Measurements from ENCODE around the gene ELAVL4.

Gene ELAVL4

GRCh38 chr1:50106095-50106761, 2.5 kb upstream of the ELAVL4 start:
- Mint-ChIP-seq H3K4me3 (no peak overlapping the region), H3K27me3 (peaks cover 20% of the 10 kb centered on the region), H3K9me3 (no peaks in the 10 kb centered on the region), H3K36me3 (no peaks in the 10 kb centered on the region), H3K4me1 (no peaks in the 10 kb centered on the region), H3K27ac (no peak overlapping the region)
- DNase-seq, result no peak
- CTCF ChIA-PET, result no interaction called here

DNA sequence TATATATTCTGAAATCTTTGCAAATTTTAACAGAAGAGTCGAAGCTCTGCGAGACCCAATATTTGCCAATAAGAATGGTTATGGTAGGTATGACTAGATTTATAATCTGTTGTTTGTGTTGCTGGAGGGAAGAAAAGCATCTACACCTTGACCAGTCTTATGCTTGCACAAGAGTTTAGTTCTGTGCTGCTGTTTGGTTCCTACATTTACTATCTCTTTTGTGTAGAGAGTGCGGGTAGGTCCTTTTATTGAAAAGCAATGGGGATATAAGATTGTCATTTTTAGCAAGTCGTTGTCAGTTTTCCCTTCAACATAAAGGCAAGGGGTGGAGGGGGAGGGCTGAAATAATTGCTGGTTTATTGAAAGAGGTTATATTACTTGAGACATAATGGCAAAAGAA, 396 bp downstream of the ELAVL4 start:
- CTCF ChIA-PET, result no interaction called here
- DNase-seq, result no peak
- Mint-ChIP-seq H3K4me3 (no peak overlapping the region), H3K27me3 (peaks cover 23% of the 10 kb centered on the region), H3K4me1 (no peaks in the 10 kb centered on the region), H3K36me3 (no peaks in the 10 kb centered on the region), H3K9me3 (no peaks in the 10 kb centered on the region), H3K27ac (no peak overlapping the region)

GRCh38 chr1:50109647-50110075, 941 bp downstream of the ELAVL4 start:
- H3K4me1 Mint-ChIP-seq, result no peaks in the 10 kb centered on the region
- no peak overlapping the region for H3K27ac Mint-ChIP-seq
- H3K4me3 Mint-ChIP-seq, result no peak overlapping the region
- H3K9me3 Mint-ChIP-seq, result no peaks in the 10 kb centered on the region
- H3K27me3 Mint-ChIP-seq, result peaks cover 23% of the 10 kb centered on the region
- no peak for DNase-seq
- CTCF ChIA-PET, result no interaction called here
- H3K36me3 Mint-ChIP-seq, result no peaks in the 10 kb centered on the region

- no peak for DNase-seq
- no peaks in the 10 kb centered on the region for H3K36me3 Mint-ChIP-seq
- no peaks in the 10 kb centered on the region for H3K9me3 Mint-ChIP-seq
- no peaks in the 10 kb centered on the region for H3K4me1 Mint-ChIP-seq
- H3K4me3 Mint-ChIP-seq, result no peak overlapping the region
- CTCF ChIA-PET, result no interaction called here
- H3K27me3 Mint-ChIP-seq, result peaks cover 23% of the 10 kb centered on the region
- H3K27ac Mint-ChIP-seq, result no peak overlapping the region
Measured at GRCh38 chr1:50110151-50110550, 1.4 kb downstream of the ELAVL4 start.

DNA sequence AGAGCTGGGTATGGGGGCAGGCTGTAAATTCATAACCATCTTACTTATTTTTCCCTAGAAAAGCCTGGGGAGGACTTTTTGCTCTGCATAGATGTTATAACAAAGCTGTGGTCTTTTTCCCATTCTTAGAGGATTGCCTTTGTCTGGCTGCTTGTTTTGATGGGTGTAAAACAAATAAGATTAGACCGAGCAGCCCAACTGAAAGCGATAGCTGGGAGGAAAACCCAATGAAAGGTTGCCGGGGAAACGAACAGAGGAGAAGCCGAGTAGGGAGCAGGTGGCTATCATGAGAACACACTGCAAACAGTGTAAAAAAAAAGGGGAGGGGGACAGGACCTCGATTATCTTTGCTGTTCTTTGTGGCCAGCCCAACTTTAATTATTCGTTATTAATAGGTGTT, 1.9 kb downstream of the ELAVL4 start:
- Mint-ChIP-seq H3K27ac (no peak overlapping the region), H3K4me1 (no peaks in the 10 kb centered on the region), H3K27me3 (peaks cover 23% of the 10 kb centered on the region), H3K36me3 (no peaks in the 10 kb centered on the region), H3K9me3 (no peaks in the 10 kb centered on the region), H3K4me3 (no peak overlapping the region)
- CTCF ChIA-PET, result no interaction called here
- no peak for DNase-seq

DNA sequence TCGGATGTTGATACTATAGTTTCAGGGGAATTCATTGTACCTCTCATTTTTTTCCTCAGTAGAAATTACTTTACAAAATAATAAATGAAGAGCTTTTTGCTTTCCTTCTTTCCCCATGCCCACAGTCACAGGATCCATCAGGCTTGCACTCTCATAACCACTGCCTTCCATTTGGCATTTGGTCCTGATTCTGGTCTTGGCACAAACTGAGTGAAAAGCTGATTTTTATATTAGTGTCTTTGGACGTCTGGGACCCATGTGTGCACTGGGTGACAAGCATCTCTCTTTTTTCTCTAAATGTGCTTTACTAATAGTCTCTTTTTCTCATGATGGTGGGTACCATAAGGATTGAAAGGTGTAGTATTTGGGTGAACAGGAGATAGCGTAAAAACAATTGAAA, 2.8 kb downstream of the ELAVL4 start:
- no peaks in the 10 kb centered on the region for H3K4me1 Mint-ChIP-seq
- H3K27ac Mint-ChIP-seq, result no peak overlapping the region
- no peaks in the 10 kb centered on the region for H3K36me3 Mint-ChIP-seq
- no peak for DNase-seq
- peaks cover 23% of the 10 kb centered on the region for H3K27me3 Mint-ChIP-seq
- H3K9me3 Mint-ChIP-seq, result no peaks in the 10 kb centered on the region
- H3K4me3 Mint-ChIP-seq, result no peak overlapping the region
- CTCF ChIA-PET, result no interaction called here

GRCh38 chr1:50112193-50112592, 3.5 kb downstream of the ELAVL4 start:
- H3K9me3 Mint-ChIP-seq, result no peaks in the 10 kb centered on the region
- no peak for DNase-seq
- H3K4me3 Mint-ChIP-seq, result no peak overlapping the region
- CTCF ChIA-PET, result no interaction called here
- H3K27ac Mint-ChIP-seq, result no peak overlapping the region
- H3K36me3 Mint-ChIP-seq, result no peaks in the 10 kb centered on the region
- peaks cover 23% of the 10 kb centered on the region for H3K27me3 Mint-ChIP-seq
- H3K4me1 Mint-ChIP-seq, result no peaks in the 10 kb centered on the region

DNA sequence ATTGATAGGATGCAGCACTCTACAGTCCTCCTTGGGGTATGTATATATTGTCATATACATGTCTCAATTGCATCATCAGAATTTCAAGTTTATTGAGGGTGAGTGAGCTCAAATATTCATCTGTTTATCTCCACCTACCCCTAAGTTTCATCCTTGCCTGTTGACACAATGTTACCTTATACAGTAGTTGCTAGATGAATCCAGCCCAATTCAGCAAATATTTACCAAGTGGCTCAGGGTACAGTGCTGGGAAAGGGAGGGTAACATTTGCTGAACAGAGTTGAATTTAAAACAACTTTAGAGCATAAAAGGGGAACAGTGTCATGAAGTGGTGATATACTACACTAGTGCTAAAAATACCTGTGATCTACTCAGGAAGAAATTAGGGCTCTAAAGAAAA, 14.4 kb downstream of the ELAVL4 start:
- no peak for DNase-seq
- Mint-ChIP-seq H3K27ac (no peak overlapping the region), H3K9me3 (no peaks in the 10 kb centered on the region), H3K27me3 (no peaks in the 10 kb centered on the region), H3K36me3 (no peaks in the 10 kb centered on the region), H3K4me3 (no peak overlapping the region), H3K4me1 (no peaks in the 10 kb centered on the region)
- CTCF ChIA-PET, result no interaction called here

DNA sequence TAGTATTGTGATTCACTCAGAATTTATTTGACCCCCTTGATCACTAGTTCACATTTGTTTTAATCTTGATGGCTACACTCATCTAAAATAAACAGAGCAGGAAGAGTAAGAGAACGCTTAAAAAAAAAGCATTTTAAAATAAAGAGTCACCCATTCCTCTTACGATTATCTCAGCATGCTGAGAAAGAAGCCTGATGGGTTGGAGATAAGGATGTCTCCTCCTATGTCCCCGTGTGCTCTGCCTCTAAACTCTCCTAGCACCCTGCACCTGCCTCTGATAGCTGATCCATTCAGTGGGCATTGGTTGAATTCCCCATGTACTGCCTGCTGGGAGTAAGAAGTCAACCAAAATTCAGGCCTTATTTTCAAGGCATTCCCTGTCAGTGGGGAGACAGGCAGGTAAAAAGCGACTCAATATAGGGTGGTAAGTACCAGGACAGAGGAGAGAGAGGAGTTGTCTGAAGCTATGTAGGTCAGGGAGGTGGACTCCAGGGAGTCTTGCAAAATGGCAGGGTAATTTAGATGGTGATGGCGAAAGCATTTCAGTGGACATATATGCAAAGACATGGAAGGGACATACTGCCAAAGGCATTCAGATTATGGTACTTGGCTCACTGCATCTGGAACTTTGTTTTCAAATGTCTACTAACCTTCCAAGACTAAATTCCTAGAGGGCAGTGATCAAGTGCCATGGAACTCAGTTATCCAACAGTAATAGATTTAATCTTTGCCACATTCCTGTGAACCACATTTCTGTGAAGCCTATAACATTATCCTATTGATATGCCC, 18.4 kb downstream of the ELAVL4 start:
- no peaks in the 10 kb centered on the region for H3K36me3 Mint-ChIP-seq
- CTCF ChIA-PET, result no interaction called here
- no peak overlapping the region for H3K27ac Mint-ChIP-seq
- DNase-seq, result no peak
- H3K9me3 Mint-ChIP-seq, result no peaks in the 10 kb centered on the region
- no peak overlapping the region for H3K4me3 Mint-ChIP-seq
- H3K4me1 Mint-ChIP-seq, result no peaks in the 10 kb centered on the region
- no peaks in the 10 kb centered on the region for H3K27me3 Mint-ChIP-seq

DNA sequence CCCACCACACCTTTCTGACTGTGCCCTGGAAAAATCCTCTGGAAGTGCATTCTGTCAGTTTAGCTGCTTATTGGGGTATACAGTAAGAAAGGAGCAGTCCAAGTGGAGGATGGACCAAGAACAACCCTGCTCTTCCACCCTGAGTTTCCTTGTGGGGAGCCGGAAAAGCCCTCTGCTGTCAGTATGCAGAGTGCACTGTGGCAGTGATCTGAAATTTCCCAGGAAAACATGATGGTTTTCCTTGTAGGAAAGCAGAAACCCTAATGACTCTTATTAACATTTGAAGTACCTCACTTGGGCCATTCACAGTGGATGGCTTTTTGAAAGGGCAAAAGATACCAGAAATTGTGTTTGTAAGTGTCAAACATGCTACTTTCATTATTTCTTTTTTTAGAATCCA, 20.5 kb downstream of the ELAVL4 start:
- CTCF ChIA-PET, result no interaction called here
- no peaks in the 10 kb centered on the region for H3K4me1 Mint-ChIP-seq
- no peak overlapping the region for H3K27ac Mint-ChIP-seq
- H3K27me3 Mint-ChIP-seq, result no peaks in the 10 kb centered on the region
- no peaks in the 10 kb centered on the region for H3K9me3 Mint-ChIP-seq
- no peak overlapping the region for H3K4me3 Mint-ChIP-seq
- H3K36me3 Mint-ChIP-seq, result no peaks in the 10 kb centered on the region
- no peak for DNase-seq

- Mint-ChIP-seq H3K4me3 (no peak overlapping the region), H3K27ac (no peak overlapping the region), H3K27me3 (no peaks in the 10 kb centered on the region), H3K4me1 (no peaks in the 10 kb centered on the region), H3K9me3 (no peaks in the 10 kb centered on the region), H3K36me3 (no peaks in the 10 kb centered on the region)
- CTCF ChIA-PET, result no interaction called here
- DNase-seq, result no peak
Measured at GRCh38 chr1:50132347-50132894, 23.7 kb downstream of the ELAVL4 start.

DNA sequence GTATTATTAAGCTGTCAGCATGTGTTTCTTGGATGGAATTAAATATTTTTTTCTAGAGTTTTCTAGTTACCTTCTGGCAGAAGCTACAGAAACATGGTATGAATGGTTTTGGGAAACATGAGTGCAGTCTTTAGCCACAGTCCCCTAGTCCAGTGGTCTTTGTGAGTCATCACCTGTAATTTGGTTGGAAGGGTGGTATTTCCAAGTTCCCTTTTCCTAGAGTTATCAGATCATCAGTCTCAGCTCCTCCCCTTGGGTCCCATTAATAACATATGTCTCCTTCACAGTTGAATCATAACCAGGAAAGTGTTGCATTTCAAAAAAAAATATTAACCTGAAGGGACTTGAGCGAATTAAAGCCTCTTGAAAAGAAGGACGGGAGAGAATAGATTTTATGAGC, 27.0 kb downstream of the ELAVL4 start:
- no peak overlapping the region for H3K4me3 Mint-ChIP-seq
- CTCF ChIA-PET, result interaction anchor here (0.8 kb wide), 1 partner anchor 15 kb away, joined by 3 read pairs; no protein-coding TSS in a partner anchor

GRCh38 chr1:50139339-50140181, 30.8 kb downstream of the ELAVL4 start:
- Mint-ChIP-seq H3K4me1 (no peaks in the 10 kb centered on the region), H3K9me3 (no peaks in the 10 kb centered on the region), H3K4me3 (no peak overlapping the region), H3K27ac (no peak overlapping the region), H3K27me3 (no peaks in the 10 kb centered on the region), H3K36me3 (no peaks in the 10 kb centered on the region)
- DNase-seq, result no peak
- CTCF ChIA-PET, result no interaction called here

More for the DNA sequence above, 27.0 kb downstream of the ELAVL4 start:
- Mint-ChIP-seq H3K27me3 (no peaks in the 10 kb centered on the region), H3K9me3 (no peaks in the 10 kb centered on the region), H3K36me3 (no peaks in the 10 kb centered on the region), H3K27ac (no peak overlapping the region), H3K4me1 (no peaks in the 10 kb centered on the region)
- no peak for DNase-seq

DNA sequence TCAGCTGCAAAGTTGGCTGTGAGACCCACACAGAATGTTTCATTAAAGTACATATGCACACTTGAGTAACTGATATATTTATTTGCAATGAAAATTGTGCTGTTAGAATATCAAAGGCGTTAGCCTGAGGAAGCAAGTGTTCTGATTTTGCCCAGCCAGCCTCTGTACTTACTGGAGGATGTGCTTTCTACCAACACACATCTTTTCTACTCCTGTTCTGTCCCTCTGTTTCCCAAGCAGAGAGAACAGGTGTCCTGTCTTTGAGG, 31.4 kb downstream of the ELAVL4 start:
- H3K36me3 Mint-ChIP-seq, result no peaks in the 10 kb centered on the region
- no peaks in the 10 kb centered on the region for H3K4me1 Mint-ChIP-seq
- no peak for DNase-seq
- H3K4me3 Mint-ChIP-seq, result no peak overlapping the region
- H3K27me3 Mint-ChIP-seq, result no peaks in the 10 kb centered on the region
- no peaks in the 10 kb centered on the region for H3K9me3 Mint-ChIP-seq
- CTCF ChIA-PET, result no interaction called here
- no peak overlapping the region for H3K27ac Mint-ChIP-seq

All from activated naive CD4-positive, alpha-beta T cell treated with anti-CD3 and anti-CD28 coated beads, Interleukin-2, amount 10 ng/mL, durations not matched to agents 7 days and 5 days (primary cell).